GM23338 (cell line): Measurements from ENCODE around the gene MAPK8IP2. TPM values are rescaled to one million over a fixed set of nuclear protein-coding genes. Genes with fewer than 3 reads are reported as not detected.

Experiments used
- ATAC-seq: fragments of 200-7000 bp; cut with Tn5 transposase; 3 replicates; pipeline ENCODE4 v1.9.1; 2020
- DNase-seq: peaks from one replicate; pipeline ENCODE4 v3.0.0-alpha.2; 2015; ENCODE audit warnings: low spot score
- H2AFZ ChIP-seq: fragments of 200-600 bp; sonication (generic); 2 replicates; pipeline ENCODE4 v1.8.0; 2016; ENCODE audit warnings: antibody characterized with exemption, mild to moderate bottlenecking, moderate library complexity
- H3F3A ChIP-seq: fragments of 200-600 bp; sonication (generic); replicated peaks from 2 replicates; pipeline ENCODE4 v1.8.0; 2017; ENCODE audit warnings: antibody characterized with exemption, mixed run types, low read depth
- H3K27ac ChIP-seq: fragments of 200-600 bp; sonication (generic); 2 replicates; pipeline ENCODE4 v1.6.1; 2016; ENCODE audit warnings: low read depth
- H3K27me3 ChIP-seq: fragments of 200-600 bp; sonication (generic); 2 replicates; pipeline ENCODE4 v1.8.0; 2016; ENCODE audit warnings: mild to moderate bottlenecking, mixed run types, moderate library complexity; ENCODE audit not compliant: insufficient read depth
- H3K36me3 ChIP-seq: fragments of 200-600 bp; sonication (generic); 2 replicates; pipeline ENCODE4 v1.8.0; 2016; ENCODE audit warnings: mild to moderate bottlenecking; ENCODE audit not compliant: insufficient read depth
- H3K4me1 ChIP-seq: fragments of 200-600 bp; sonication (generic); 2 replicates; pipeline ENCODE4 v1.8.0; 2016; ENCODE audit warnings: mild to moderate bottlenecking, moderate library complexity; ENCODE audit not compliant: insufficient read depth
- H3K4me2 ChIP-seq: fragments of 200-600 bp; sonication (generic); 2 replicates; pipeline ENCODE4 v1.7.1; 2017; ENCODE audit warnings: mixed run types
- H3K4me3 ChIP-seq: fragments of 200-600 bp; sonication (generic); 2 replicates; pipeline ENCODE4 v1.6.1; 2016; ENCODE audit warnings: mixed run types
- H3K79me2 ChIP-seq: fragments of 200-600 bp; sonication (generic); replicated peaks from 2 replicates; pipeline ENCODE4 v1.8.0; 2017; ENCODE audit warnings: mild to moderate bottlenecking; ENCODE audit not compliant: insufficient read depth
- H3K9me2 ChIP-seq: fragments of 200-600 bp; sonication (generic); 2 replicates; pipeline ENCODE4 v1.8.0; 2017; ENCODE audit not compliant: insufficient read depth
- H4K20me1 ChIP-seq: fragments of 200-600 bp; sonication (generic); replicated peaks from 2 replicates; pipeline ENCODE4 v1.8.0; 2017; ENCODE audit warnings: mild to moderate bottlenecking; ENCODE audit not compliant: insufficient read depth
- H3K27ac Mint-ChIP-seq: 2 replicates; pipeline ENCODE4 v1.8.0; 2020; ENCODE audit warnings: inconsistent platforms, mild to moderate bottlenecking, moderate library complexity, mixed read lengths
- H3K27me3 Mint-ChIP-seq: 3 replicates; pipeline ENCODE4 v1.8.0; 2022; ENCODE audit warnings: low read depth, mild to moderate bottlenecking, moderate library complexity, mixed read lengths, inconsistent platforms; ENCODE audit not compliant: insufficient read depth, poor library complexity
- H3K36me3 Mint-ChIP-seq: 3 replicates; pipeline ENCODE4 v1.8.0; 2021; ENCODE audit warnings: low read depth, mild to moderate bottlenecking, inconsistent platforms, moderate library complexity, mixed read lengths
- H3K4me1 Mint-ChIP-seq: 3 replicates; pipeline ENCODE4 v1.8.0; 2020; ENCODE audit warnings: mild to moderate bottlenecking, inconsistent platforms, mixed read lengths
- H3K4me3 Mint-ChIP-seq: 3 replicates; pipeline ENCODE4 v1.8.0; 2021; ENCODE audit warnings: moderate library complexity, mild to moderate bottlenecking, inconsistent platforms, mixed read lengths
- H3K9me3 Mint-ChIP-seq: 3 replicates; pipeline ENCODE4 v1.8.0; 2020; ENCODE audit warnings: moderate library complexity, mild to moderate bottlenecking, inconsistent platforms, mixed read lengths
- EZH2 ChIP-seq: fragments of 200-600 bp; sonication (generic); IDR thresholded peaks from one replicate; pipeline ENCODE4 v1.8.0; 2017; ENCODE audit warnings: antibody characterized with exemption, mild to moderate bottlenecking, low read depth; ENCODE audit not compliant: unreplicated experiment
- EZH2phosphoT487 ChIP-seq: fragments of 200-600 bp; sonication (generic); IDR thresholded peaks from one replicate; pipeline ENCODE4 v1.8.1; 2018; ENCODE audit warnings: antibody characterized with exemption; ENCODE audit not compliant: unreplicated experiment
- JUNB ChIP-seq: IDR thresholded peaks from one replicate; pipeline ENCODE4 v1.6.1; 2016; ENCODE audit warnings: antibody characterized with exemption; ENCODE audit not compliant: unreplicated experiment
- NANOG ChIP-seq: IDR thresholded peaks from 2 replicates; pipeline ENCODE4 v1.6.1; 2016; ENCODE audit warnings: antibody characterized with exemption, borderline replicate concordance
- POLR2AphosphoS5 ChIP-seq: IDR thresholded peaks from 2 replicates; pipeline ENCODE4 v1.6.1; 2016; ENCODE audit warnings: antibody characterized with exemption, low read depth
- ZNF114 ChIP-seq: fragments of 250-450 bp; sonication (Bioruptor Pico); IDR thresholded peaks from 2 replicates; pipeline ENCODE4 v1.5.0; 2020; ENCODE audit warnings: mild to moderate bottlenecking, moderate library complexity
- ZNF331 ChIP-seq: fragments of 250-450 bp; sonication (Bioruptor Pico); IDR thresholded peaks from 2 replicates; pipeline ENCODE4 v1.5.0; 2020; ENCODE audit warnings: low read depth, mild to moderate bottlenecking, moderate library complexity
- polyA plus RNA-seq: library from polyadenylated mRNA; unstranded; fragments of >200 nt; fragmentation: Nextera tagmentation; extraction: Ambion mirVana; gene quantifications from 2 replicates; pipeline ENCODE4 v1.2.1, GENCODE V29; 2016
- total RNA-seq: library from RNA; depleted of rRNA; stranded (reverse); fragments of >200 nt; shearing (Covaris generic); gene quantifications from 2 replicates; pipeline ENCODE4 v1.2.3, GENCODE V29; 2014
- TF ChIP-seq, protein P1 (sequence below): fragments of 250-450 bp; sonication (Bioruptor Pico); IDR thresholded peaks from 2 replicates; pipeline ENCODE4 v1.5.0; 2020; ENCODE audit warnings: mild to moderate bottlenecking, moderate library complexity
- TF ChIP-seq, protein P2 (sequence below): IDR thresholded peaks from one replicate; pipeline ENCODE4 v1.6.1; 2018; ENCODE audit warnings: antibody characterized with exemption; ENCODE audit not compliant: unreplicated experiment
- TF ChIP-seq, protein P3 (sequence below): IDR thresholded peaks from 2 replicates; pipeline ENCODE4 v1.6.1; 2016; ENCODE audit warnings: antibody characterized with exemption

The MAPK8IP2 gene
- total and polyA plus RNA-seq, 2 experiments from 2014 or later, result 0.15 to 3.5 TPM

DNA sequence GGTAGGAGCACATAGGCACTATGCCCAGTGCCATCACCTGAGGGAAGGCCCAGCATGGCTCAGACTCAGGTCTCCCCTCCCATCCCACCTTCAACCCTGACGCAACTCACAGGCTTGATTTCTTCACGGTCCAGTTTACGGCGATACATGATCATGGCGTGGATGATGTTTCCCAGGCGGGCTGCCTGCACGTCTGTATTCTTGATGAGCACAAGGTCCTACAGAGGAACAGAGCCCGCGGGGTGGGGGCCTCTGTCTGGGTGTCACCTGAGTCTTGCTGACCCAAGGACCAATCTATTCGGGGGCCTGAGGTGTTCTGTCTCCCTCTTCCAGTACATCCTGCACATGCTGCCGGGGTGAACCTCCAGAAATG is 26.2 kb upstream of the MAPK8IP2 start:
- ATAC-seq, result no peak
- Histone ChIP-seq H3K27ac (no peak overlapping the region), H2AFZ (no peak overlapping the region), H3K4me1 (no peaks in the 10 kb centered on the region), H4K20me1 (no peaks in the 10 kb centered on the region; the same call in 1 of the 2 replicates), H3K9me2 (no peaks in the 10 kb centered on the region), H3K79me2 (no peaks in the 10 kb centered on the region), H3K4me3 (no peak overlapping the region), H3F3A (no peaks in the 10 kb centered on the region; the same call in 1 of the 2 replicates), H3K36me3 (no peaks in the 10 kb centered on the region), H3K27me3 (no peaks in the 10 kb centered on the region), H3K4me2 (no peak overlapping the region)
- no peak for DNase-seq
- no peaks in the 10 kb centered on the region for H3K4me1 Mint-ChIP-seq
- H3K27me3 Mint-ChIP-seq, result peaks cover 7% of the 10 kb centered on the region
- H3K27ac Mint-ChIP-seq, result no peak overlapping the region
- TF ChIP-seq, protein P1, sequence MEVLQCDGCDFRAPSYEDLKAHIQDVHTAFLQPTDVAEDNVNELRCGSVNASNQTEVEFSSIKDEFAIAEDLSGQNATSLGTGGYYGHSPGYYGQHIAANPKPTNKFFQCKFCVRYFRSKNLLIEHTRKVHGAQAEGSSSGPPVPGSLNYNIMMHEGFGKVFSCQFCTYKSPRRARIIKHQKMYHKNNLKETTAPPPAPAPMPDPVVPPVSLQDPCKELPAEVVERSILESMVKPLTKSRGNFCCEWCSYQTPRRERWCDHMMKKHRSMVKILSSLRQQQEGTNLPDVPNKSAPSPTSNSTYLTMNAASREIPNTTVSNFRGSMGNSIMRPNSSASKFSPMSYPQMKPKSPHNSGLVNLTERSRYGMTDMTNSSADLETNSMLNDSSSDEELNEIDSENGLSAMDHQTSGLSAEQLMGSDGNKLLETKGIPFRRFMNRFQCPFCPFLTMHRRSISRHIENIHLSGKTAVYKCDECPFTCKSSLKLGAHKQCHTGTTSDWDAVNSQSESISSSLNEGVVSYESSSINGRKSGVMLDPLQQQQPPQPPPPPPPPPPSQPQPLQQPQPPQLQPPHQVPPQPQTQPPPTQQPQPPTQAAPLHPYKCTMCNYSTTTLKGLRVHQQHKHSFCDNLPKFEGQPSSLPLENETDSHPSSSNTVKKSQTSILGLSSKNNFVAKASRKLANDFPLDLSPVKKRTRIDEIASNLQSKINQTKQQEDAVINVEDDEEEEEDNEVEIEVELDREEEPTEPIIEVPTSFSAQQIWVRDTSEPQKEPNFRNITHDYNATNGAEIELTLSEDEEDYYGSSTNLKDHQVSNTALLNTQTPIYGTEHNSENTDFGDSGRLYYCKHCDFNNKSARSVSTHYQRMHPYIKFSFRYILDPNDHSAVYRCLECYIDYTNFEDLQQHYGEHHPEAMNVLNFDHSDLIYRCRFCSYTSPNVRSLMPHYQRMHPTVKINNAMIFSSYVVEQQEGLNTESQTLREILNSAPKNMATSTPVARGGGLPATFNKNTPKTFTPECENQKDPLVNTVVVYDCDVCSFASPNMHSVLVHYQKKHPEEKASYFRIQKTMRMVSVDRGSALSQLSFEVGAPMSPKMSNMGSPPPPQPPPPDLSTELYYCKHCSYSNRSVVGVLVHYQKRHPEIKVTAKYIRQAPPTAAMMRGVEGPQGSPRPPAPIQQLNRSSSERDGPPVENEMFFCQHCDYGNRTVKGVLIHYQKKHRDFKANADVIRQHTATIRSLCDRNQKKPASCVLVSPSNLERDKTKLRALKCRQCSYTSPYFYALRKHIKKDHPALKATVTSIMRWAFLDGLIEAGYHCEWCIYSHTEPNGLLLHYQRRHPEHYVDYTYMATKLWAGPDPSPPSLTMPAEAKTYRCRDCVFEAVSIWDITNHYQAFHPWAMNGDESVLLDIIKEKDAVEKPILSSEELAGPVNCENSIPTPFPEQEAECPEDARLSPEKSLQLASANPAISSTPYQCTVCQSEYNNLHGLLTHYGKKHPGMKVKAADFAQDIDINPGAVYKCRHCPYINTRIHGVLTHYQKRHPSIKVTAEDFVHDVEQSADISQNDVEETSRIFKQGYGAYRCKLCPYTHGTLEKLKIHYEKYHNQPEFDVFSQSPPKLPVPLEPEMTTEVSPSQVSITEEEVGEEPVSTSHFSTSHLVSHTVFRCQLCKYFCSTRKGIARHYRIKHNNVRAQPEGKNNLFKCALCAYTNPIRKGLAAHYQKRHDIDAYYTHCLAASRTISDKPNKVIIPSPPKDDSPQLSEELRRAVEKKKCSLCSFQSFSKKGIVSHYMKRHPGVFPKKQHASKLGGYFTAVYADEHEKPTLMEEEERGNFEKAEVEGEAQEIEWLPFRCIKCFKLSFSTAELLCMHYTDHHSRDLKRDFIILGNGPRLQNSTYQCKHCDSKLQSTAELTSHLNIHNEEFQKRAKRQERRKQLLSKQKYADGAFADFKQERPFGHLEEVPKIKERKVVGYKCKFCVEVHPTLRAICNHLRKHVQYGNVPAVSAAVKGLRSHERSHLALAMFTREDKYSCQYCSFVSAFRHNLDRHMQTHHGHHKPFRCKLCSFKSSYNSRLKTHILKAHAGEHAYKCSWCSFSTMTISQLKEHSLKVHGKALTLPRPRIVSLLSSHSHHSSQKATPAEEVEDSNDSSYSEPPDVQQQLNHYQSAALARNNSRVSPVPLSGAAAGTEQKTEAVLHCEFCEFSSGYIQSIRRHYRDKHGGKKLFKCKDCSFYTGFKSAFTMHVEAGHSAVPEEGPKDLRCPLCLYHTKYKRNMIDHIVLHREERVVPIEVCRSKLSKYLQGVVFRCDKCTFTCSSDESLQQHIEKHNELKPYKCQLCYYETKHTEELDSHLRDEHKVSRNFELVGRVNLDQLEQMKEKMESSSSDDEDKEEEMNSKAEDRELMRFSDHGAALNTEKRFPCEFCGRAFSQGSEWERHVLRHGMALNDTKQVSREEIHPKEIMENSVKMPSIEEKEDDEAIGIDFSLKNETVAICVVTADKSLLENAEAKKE (CRISPR knock-in tag), result no peak
- TF ChIP-seq, protein P2, sequence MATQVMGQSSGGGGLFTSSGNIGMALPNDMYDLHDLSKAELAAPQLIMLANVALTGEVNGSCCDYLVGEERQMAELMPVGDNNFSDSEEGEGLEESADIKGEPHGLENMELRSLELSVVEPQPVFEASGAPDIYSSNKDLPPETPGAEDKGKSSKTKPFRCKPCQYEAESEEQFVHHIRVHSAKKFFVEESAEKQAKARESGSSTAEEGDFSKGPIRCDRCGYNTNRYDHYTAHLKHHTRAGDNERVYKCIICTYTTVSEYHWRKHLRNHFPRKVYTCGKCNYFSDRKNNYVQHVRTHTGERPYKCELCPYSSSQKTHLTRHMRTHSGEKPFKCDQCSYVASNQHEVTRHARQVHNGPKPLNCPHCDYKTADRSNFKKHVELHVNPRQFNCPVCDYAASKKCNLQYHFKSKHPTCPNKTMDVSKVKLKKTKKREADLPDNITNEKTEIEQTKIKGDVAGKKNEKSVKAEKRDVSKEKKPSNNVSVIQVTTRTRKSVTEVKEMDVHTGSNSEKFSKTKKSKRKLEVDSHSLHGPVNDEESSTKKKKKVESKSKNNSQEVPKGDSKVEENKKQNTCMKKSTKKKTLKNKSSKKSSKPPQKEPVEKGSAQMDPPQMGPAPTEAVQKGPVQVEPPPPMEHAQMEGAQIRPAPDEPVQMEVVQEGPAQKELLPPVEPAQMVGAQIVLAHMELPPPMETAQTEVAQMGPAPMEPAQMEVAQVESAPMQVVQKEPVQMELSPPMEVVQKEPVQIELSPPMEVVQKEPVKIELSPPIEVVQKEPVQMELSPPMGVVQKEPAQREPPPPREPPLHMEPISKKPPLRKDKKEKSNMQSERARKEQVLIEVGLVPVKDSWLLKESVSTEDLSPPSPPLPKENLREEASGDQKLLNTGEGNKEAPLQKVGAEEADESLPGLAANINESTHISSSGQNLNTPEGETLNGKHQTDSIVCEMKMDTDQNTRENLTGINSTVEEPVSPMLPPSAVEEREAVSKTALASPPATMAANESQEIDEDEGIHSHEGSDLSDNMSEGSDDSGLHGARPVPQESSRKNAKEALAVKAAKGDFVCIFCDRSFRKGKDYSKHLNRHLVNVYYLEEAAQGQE, result no peak
- TF ChIP-seq POLR2AphosphoS5 (no peak), NANOG (no peak), ZNF331 (CRISPR knock-in tag) (no peak), JUNB (no peak), ZNF114 (CRISPR knock-in tag) (no peak), EZH2phosphoT487 (no peak), EZH2 (no peak)
- TF ChIP-seq, protein P3, sequence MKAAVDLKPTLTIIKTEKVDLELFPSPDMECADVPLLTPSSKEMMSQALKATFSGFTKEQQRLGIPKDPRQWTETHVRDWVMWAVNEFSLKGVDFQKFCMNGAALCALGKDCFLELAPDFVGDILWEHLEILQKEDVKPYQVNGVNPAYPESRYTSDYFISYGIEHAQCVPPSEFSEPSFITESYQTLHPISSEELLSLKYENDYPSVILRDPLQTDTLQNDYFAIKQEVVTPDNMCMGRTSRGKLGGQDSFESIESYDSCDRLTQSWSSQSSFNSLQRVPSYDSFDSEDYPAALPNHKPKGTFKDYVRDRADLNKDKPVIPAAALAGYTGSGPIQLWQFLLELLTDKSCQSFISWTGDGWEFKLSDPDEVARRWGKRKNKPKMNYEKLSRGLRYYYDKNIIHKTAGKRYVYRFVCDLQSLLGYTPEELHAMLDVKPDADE, result no peak
- peaks cover 36% of the 10 kb centered on the region for H3K36me3 Mint-ChIP-seq
- H3K9me3 Mint-ChIP-seq, result no peaks in the 10 kb centered on the region
- no peak overlapping the region for H3K4me3 Mint-ChIP-seq
